Cardiac septum (tissue), 1 donor: ENCODE results near the gene HOXB9. TPM values are rescaled to one million over a fixed set of nuclear protein-coding genes. Genes with fewer than 3 reads are reported as not detected.

Experiments
- DNase-seq: peaks from one replicate; pipeline ENCODE4 v3.0.0-alpha.2; 2020; ENCODE audit warnings: low spot score
- intact Hi-C: fragments of 100-400 bp; cut with DNase I; formaldehyde crosslinking; loops from one replicate; pipeline ENCODE4 v1.14.0; 2022
- total RNA-seq: library from RNA; stranded (reverse); fragmentation: NEBNext Ultra II Directional; extraction: Animal tissue kit (Norgen Biotek cat#: 25700); gene quantifications from one replicate; pipeline ENCODE4 v1.2.1, GENCODE V29; 2021
- donor health status: DM: no; HTN: no; CAD: no.

HOXB9 gene
- total RNA-seq, 1 donor from 2014 or later, result not detected

DNA sequence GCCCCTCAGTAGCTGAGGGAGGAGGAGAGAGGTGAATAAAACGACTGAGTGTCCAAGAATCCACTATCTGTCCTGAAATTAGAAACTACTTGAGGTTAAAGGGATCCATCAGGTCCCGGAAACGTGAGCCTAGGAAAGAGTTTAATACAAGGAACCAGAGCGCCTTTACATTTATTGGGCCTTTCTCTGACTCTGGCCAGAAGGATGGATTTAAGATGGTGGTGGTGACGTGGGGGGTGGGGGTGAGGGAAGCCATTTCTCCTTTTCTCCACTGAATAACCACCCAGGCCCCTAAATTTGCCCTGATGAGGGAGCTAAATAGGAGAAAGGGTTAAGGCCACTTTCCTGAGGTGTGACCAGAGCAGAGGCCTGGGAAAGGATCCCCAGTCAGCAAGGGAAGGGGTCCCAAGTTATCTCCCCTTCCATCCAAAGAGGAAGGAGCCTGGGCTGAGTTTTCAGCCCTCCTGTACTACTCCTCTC is 1.0 kb upstream of the HOXB9 start:
- intact Hi-C loops, result no loop called here
- DNase-seq, result no peak

DNA sequence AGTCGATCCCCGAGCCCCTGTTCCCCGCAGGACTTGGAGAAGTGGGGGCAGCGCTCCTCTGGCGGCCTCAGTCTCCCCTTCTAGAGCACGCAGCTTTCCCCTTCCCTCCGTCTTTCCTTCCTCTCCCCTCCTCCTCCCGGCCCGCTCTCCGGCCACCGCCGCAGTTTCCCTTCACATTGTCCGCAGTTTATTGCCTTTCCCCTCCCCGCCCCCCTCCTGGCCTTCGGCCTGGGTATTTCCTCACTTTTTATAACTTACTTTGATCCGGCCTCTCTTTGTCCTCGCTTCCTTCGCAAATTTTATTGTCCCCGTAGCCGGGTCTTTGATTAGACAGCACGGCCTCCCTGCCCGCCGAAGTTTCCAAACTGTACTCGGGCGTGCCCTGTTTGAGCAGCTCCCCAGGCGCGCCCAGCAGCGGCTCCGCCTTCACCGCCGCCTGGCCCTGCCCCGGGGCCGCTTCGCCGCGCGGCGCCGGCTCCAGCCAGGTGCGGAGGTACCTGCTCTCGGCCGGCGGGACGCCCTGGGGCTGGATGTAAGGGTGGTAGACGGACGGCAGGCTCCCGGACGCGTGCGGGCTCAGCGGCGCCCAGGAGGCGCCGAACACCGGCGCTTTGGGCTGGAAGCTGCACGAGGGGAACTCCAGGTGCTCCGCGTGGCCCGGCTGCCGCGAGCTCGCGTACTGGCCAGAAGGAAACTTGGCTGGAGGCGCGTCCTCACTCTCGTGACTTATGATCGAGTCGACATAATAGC is 488 bp downstream of the HOXB9 start:
- no peak for DNase-seq
- intact Hi-C loops, result no loop called here

DNA sequence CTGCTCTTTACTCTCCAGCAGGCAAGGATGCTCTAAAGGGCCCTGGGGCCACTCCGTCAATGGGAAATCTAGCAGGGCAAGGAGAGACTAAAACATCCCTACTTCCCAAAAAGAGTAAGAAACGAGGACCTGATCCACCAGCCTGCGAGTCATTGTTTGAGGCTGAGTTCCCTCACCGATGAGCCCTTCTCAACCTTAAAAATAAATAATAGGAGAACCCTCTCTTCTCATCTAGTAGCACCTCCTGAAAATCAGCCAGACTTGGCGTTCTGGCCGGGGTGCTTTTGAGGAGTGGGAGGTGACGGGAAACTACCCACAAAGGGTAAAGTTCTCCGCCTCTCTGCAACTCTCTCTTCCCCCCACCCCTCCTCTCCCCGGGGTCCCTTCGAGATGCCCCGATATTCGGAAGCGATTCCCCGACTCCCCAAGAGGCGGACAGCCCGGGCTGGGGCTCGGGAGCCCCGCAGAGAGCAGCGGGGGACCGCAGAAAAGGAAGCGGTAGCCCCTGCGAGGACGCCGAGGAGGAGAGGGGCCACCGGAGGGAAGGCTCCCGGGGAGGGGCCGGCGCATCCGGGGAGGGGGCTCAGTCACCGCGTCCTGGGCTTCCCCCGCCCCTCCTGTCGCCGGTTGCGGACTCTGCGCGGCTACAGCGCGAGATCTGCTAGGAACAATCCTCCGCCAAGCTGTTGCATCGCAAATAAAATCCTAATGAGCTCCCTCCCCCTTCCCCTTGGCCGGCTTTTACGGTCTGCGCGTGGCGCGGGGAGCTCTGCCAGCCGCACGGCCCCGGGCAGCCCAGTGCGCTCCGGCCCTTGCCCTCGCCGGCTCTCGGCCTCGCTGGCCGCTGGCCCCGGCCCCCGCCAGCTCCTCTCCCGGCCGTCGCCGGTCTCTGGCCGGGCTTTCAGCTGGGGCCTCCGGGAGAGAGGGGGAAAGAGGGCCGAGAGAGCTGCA is 1.3 kb downstream of the HOXB9 start:
- no peak for DNase-seq
- intact Hi-C loops, result loop anchor here (5.0 kb wide), 1 partner anchor 363 kb away; no protein-coding TSS in a partner anchor

DNA sequence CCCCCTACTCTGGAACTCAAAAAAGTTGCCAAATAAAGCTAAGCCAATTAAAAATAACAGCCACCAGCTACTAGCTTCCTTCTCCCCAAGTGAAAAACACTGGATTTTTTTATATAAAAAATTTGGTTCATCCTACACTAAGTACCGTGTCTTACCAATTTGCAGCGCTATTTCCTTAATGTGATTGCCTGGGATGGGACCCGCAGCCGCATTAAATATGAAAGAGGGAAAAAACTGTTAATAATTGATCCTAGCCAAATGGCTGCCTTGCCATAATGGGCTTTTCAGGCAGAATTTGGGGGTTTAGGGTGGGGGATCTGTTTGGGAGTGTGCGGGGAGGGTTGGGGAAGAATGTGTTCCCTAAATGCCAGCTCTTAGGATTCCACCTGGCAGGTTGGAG is 2.0 kb downstream of the HOXB9 start:
- intact Hi-C loops, result loop anchor here (5.0 kb wide), 1 partner anchor 362 kb away; no protein-coding TSS in a partner anchor

DNA sequence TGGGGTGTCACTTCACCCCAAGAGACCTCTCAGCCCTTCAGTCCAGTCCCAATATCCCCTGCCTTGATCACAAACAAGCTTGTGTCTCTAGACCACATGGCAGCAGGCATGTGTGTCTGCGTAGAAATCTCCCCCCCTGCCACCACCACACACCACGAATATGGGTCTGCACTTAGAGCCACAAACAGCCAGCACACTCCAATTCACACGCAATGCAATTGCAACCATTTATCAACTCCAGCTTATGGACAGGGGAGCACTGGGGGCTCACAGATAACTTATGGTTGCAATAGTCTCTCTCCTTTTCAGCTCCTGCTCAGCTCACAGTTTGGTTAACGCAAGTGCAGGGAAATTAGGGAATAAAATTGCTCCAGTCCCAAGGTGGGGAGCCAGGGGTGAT is 2.6 kb downstream of the HOXB9 start:
- intact Hi-C loops, result loop anchor here (5.0 kb wide), 1 partner anchor 361 kb away; no protein-coding TSS in a partner anchor
- no peak for DNase-seq

More for the DNA sequence above, 2.0 kb downstream of the HOXB9 start:
- no peak for DNase-seq

DNA sequence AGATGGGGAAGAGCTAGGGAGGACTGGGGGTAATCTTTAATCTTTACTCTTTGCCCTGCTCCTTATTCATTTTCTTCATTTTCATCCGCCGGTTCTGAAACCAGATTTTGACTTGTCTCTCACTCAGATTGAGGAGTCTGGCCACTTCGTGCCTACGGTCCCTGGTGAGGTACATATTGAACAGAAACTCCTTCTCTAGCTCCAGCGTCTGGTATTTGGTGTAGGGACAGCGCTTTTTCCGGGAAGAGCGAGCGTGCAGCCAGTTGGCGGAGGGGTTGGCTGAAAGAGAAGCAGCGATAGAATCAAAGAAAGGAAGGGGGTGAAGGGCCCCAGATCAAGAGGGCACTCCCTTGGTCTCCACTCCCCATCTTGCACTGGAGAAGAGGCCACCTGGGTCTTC is 3.3 kb downstream of the HOXB9 start:
- no peak for DNase-seq
- intact Hi-C loops, result loop anchor here (5.0 kb wide), 1 partner anchor 361 kb away; no protein-coding TSS in a partner anchor

DNA sequence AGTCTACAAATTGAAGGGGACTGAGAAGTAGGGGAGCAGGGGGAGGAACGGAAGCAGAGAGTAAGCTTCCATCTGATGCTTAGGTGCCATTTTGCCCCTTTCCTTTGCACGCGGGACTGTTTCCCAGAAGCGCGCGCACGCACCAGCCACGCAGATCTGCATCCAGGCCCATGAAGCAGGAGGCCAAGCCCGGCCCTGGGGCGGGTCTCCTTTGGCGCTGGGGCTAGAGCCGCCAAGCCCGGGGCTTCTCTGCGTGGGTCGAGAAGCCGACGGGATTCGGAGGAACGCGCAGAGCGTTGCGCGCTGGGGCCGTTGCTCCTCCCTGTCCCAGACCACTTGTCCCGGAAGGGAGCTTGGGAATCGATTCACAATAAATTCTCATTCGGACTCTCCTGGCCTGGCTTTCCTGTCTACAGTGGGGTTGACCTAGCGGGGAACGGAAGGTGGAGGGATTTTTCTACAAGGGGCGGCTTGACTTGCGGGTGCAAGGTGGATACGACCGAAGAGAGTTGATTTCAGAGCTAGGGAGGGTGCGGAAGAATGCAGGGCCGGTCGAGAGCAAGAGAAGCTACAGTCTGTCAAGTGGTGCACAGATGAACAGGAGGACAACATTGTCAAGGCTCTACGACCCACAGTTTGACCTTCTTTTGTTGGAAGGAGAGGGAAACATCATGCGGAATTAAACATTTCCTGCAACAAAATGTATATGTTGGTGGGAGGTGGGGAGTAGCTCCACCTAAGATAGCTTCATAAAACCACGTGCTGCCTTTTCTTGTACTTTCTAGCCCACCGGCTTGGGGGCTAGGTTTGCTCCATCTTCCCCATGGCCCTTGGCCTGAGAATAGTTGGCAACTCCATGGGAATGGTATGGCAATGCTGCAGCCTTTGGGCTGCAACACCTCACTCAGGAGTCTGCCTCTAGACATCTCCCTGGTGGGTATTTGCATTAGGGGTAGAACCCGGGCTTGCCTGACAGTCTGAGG is 4.5 kb downstream of the HOXB9 start:
- intact Hi-C loops, result loop anchor here (5.0 kb wide), 1 partner anchor 359 kb away; no protein-coding TSS in a partner anchor
- no peak for DNase-seq

DNA sequence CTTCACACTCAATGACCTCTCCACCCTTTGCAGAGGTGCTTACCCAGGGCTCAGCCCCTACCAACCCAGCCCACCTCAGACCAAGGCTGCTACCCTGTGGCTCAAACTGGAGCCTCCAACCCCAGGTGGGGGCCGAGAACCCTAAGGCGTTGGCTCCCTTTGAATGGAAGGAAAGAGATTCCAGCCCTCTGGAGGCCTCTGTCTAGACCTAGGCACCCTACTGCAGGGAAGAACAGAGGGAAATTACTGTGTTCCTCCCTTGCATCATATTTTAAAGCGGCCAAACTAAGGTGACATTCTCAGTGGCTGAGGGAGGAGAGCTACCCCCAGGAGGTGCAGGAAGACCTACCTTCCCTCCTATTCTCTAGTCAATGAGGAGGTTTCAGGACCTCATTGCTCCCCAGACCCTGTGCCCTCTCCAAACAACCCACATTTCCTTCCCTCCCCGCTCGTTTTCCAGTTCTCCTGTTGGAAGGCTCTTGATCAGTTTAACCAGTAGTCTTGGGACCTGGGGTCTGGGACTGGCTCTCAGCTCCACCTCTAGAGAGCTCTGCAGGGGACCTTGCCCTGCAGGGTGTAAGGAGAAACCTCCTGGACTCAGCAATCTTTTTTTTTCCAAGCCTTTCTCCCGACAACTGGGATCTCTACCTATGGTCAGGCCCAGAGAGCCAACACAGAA is 5.6 kb downstream of the HOXB9 start:
- no peak for DNase-seq
- intact Hi-C loops, result loop anchor here (5.0 kb wide), 1 partner anchor 358 kb away; no protein-coding TSS in a partner anchor

DNA sequence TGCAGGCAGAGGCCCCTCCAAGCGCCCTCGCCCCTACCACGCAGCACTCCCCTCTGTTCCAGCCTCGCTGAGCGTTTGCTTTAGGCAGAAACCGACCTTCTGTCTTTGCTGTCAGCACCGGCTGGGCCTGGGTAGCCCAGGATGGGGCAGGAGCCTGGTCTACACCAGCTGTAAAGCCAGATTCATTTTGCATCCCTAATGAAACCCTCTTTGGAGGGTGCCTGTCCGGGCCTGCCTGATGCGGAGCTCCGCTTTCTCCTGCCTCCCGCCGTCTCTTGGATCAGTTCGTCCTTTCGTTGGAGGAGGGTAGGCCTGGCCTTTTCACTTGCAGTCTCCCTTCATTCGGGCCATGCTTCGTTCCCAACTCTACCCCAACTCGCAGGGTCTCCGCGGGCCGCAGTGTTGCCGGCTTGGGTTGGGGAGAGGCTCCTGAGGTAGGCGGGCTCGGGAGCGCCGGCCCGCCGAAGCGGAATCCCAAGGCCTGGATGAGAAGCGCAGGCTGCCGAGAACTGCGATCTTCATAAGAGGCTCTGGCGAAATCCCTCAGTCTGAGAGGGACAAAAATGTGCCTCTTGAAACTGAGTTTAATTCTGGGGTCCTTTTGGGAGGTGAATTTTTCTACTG is 6.2 kb downstream of the HOXB9 start:
- intact Hi-C loops, result loop anchor here (5.0 to 10.0 kb wide), 6 partner anchors 283 to 595 kb away; partner anchors contain the start of gene IGF2BP1

DNA sequence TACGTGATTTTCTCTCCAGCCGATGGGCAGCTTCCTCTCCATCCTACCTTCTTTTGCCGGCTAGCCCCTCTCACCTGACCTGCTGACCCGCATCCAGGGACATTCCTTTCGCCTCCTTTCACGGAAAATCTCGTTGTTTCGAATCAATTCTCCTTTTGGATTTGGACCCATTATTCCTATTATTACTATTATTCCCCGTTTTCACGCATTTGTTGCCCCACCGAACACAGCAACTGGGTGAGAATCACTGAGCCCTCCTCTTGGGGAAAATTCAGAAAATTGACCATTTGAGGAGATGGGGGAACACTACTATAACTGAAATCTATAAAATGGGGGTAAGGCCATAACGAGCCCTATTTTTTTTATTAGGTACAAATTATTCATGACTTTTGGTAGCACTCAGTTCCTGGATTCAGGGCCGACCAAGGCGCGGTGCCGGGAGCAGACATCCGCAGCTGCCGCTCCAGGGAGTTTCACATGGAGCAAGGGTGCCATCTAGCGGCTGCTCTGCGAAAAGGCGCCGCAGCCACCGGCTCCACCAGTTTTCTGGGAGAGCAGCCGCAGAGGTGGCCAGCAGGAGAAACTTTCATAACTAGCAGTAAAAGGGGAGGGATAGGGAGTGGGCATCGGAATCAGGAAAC is 7.8 kb downstream of the HOXB9 start:
- DNase-seq, result peak; percentile 93
- intact Hi-C loops, result loop anchor here (5.0 to 10.0 kb wide), 5 partner anchors 281 to 594 kb away; partner anchors contain the start of gene IGF2BP1

More for the DNA sequence above, 6.2 kb downstream of the HOXB9 start:
- no peak for DNase-seq

DNA sequence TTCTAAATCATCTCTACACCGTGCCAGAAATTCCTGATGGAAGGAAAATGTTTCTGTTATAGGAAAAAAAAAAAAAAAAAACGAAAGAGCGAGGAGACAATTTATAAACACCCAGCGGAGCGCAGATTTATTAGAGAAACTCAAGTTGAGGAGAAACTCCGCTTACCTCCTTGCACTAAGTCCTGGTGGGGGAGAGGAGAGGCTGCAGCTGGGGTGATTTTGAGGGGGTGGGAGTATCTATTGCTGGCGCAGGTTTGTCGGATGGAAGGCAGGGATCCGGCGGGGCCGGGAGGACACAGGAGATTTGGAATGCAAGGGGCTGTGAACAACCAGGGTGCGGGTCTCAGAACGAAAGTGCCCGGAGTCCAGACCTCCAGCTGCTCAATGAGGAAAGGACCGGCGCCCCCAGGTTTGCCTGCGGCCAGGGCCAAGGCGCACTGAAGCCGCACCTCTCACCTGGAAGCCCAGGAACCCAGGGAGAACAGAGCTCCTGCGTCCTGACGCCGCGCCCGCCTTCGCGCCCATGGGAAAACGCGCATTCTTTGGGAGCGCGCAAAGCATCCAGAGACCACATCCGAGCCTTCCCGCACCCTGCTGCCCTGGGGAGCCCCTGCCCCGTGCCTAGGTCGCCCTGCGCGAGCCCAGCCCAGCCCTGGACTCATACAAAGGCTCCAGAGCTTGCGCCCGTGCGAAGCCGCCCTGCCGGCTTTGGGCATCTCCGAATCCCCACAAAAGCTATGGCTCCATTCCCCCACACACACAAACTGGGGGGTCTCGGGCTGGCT is 8.5 kb downstream of the HOXB9 start:
- intact Hi-C loops, result loop anchor here (5.0 to 10.0 kb wide), 5 partner anchors 280 to 593 kb away; partner anchors contain the start of gene IGF2BP1
- no peak for DNase-seq

DNA sequence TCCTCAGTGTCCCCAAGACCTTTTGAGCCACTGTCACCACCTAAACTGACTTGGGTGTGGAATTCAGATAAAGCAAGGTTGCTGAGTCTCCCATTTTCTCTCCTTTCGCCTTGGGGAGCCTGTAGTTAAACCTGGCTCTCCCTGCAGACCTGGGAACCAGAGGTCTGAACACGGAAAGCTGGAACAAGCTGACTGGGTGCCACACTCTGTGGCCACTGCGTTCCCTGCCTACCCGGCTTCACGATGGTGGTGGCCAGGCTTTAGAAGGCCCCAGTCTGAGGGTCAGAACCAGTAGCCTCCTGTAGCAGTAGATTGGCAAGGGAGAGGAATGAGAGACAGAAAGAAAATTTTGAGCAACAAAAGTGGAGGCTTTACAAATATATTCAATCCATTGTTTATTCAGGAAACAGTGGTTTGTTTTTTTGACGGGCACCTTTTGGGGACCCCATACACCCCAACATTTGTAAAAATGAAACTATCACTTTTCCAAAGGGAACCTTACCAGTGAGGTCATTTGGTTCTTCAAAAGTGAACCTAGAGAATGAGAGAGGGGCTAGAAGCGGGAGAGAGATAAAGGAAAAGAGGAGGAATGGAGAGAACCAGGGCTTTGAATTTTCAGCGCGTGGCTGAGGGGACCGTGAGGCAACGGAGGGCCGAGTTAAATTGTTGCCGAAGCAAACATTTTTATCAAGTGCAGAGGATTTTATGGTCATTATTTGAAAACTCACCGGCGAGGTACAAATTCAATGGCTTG is 9.3 kb downstream of the HOXB9 start:
- DNase-seq, result no peak
- intact Hi-C loops, result loop anchor here (5.0 to 10.0 kb wide), 5 partner anchors 280 to 592 kb away; partner anchors contain the start of gene IGF2BP1

DNA sequence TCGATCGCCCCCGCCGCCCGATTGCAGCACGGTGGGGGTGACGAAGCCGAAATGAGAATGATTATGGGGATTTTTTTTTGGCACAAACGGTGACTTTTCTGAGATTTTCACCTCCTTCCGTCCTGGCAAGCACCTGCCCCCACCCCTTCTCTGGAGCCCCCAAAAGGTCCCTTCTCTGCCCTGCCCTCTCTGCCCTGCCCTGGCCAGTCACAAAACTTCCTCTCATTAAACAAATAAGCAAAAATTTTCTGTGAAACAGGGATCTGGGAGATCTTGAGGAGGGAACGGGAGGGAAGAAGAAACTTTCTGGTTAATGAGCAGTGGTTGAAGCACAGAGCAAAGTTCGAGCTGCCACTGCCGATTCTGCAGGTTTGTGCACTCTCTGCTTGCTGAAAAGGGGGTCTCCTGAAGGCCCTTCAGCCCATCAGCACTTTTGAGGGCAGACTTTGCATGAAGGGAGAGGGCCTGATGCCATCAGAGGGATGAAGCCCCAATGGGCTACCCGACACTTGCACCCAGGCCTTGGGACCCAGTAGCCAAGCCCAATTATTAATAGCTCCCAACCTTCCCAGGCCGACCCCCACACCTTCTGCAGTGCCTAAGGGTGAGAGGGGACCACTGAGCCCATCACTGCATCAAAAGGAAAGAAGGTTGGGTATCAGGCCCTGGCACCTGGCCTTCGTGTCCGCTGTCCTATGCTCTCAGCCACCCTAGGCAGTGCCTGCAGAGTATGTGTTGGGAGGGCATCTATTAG is 10.0 kb downstream of the HOXB9 start:
- intact Hi-C loops, result loop anchor here (5.0 to 10.0 kb wide), 5 partner anchors 279 to 591 kb away; partner anchors contain the start of gene IGF2BP1
- DNase-seq, result no peak

DNA sequence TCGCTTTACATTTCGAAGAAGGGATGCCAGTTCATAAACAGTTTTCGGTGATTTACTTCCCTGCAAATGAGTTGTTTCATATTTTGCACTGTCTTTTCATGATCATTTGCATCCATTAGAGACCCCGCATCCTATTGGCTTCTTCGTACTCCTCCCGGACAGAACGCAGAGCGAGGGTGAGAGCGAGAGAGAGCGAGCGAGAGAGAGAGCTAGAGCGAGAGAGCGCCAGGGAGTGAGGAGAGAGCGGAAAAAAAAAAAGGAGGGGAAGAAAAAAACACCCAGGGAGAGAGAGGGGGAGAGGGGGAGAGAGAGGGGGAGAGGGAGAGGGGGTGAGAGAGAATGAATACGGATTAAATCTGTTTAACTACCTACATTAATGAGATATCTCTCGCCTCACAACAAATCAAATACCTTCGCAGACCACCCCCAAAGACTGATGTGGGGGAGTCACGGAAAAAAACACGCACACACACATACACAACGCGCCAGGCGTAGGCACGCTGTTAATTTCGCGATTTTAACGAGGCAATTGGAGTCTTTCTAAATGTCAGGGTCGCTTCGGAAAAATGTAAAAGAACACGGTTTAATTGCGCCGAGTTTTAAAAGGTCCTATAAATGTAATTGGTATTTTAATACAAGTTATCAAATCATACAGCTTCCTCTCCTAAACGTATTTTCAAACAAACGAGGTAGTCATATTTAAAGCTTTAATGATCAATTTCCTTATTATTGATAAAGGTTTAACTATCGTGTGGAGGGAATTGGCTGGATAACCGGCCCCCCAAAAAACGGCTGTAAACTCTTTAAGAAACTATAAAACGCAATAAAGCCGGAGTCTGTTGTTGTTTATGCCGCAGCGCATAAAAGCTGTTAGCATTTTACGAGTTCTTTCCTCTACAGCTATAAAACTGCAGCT is 10.9 kb downstream of the HOXB9 start, which contains the start of gene HOXB8:
Gene HOXB8 (minus strand): TSS at position 246 of the 916 bp plus-strand sequence. CDS start 588 bp downstream, outside the sequence.
- no peak for DNase-seq
- intact Hi-C loops, result loop anchor here (5.0 to 10.0 kb wide), 5 partner anchors 278 to 591 kb away; partner anchors contain the start of gene IGF2BP1
